ENCODE measurements around the gene GFRA4.

The GFRA4 gene

DNA sequence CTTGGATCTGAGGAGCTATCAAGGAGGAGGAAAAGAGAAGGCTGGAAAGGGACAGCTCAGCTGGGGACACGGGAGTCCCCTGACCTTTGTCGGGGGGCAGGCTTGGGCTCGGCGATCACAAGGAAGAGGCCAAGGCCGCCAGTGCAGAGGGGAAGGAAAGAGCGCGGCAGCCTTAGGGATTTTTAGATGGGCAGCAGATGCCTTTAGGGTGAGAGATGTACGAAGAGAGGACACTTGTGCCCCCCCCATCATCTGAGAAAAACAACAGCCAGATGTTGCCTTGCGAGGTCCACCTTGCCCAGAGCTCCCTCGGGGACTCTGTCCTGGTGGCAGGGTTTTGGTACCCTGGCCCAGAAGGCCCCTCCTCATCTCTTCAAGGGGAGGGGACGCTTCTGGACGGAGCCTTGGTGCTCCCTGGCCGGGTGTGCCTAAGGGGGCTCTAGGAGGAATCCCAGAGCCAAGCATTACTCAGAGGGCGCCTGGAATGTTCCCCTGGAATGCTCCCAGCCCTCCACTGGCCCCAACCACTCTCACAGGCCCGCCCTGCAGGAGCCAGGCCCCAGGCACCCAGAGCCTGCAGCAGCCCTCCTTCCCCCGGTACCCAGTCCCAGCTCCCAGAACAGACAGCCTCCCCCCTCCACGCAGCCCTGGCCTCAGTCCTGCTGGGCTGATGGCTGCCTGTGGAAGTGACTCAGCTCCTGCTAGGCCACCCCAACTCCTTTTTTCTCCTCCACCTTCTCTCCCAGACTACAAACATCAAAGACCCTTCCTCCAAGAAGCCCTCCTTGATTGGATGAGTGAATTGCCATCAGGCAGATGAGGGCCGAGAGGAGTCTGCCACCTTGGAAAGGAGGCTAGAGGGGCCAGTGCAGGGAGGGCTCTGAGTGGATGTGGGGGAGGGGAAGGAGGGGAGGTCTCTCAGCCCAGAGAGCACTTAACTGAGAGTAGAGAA is 16.8 kb upstream of the GFRA4 start:
- TF ChIP-seq, protein P1, sequence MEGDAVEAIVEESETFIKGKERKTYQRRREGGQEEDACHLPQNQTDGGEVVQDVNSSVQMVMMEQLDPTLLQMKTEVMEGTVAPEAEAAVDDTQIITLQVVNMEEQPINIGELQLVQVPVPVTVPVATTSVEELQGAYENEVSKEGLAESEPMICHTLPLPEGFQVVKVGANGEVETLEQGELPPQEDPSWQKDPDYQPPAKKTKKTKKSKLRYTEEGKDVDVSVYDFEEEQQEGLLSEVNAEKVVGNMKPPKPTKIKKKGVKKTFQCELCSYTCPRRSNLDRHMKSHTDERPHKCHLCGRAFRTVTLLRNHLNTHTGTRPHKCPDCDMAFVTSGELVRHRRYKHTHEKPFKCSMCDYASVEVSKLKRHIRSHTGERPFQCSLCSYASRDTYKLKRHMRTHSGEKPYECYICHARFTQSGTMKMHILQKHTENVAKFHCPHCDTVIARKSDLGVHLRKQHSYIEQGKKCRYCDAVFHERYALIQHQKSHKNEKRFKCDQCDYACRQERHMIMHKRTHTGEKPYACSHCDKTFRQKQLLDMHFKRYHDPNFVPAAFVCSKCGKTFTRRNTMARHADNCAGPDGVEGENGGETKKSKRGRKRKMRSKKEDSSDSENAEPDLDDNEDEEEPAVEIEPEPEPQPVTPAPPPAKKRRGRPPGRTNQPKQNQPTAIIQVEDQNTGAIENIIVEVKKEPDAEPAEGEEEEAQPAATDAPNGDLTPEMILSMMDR (IDR thresholded peaks at IDR 0.05; ENCODE audit: insufficient read depth, low read depth, low read length, missing control alignments) = no peak
- DNase-seq (ENCODE audit: low read depth) = no peak
- H3K4me3 ChIP-seq (ENCODE audit: low read depth, low read length) = no peak overlapping the region

GRCh38 chr20:3678856-3679720 is 15.9 kb upstream of the GFRA4 start:
- TF ChIP-seq, protein P1 (IDR thresholded peaks at IDR 0.05; ENCODE audit: insufficient read depth, low read depth, low read length, missing control alignments) = no peak
- no peak for DNase-seq (ENCODE audit: low read depth)
- H3K4me3 ChIP-seq (ENCODE audit: low read depth, low read length) = no peak overlapping the region

- TF ChIP-seq, protein P1 (IDR thresholded peaks at IDR 0.05; ENCODE audit: insufficient read depth, low read depth, low read length, missing control alignments) = no peak
- no peak for DNase-seq (ENCODE audit: low read depth)
- H3K4me3 ChIP-seq (ENCODE audit: low read depth, low read length) = no peak overlapping the region
Measured at GRCh38 chr20:3678198-3678597, 15.0 kb upstream of the GFRA4 start.

DNA sequence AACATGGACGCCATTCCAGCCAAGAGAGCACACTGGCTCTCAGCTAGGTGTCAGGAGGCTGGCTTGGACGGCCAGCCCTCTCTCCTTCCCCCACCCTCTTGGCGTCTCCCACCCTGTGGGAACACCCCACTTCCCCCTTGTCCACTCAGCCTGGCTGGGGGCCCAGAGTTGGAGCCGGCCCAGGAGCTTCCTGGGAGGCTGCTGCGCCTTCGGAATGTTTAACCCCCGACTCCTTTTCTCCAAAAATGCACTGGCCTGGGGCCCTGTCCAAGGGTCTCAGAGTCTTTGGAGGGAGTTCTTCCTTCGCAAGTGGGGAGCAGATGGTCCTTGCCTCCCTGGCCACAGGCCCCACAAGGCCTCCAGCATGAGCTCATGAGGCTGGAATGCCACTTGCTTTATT is 14.5 kb upstream of the GFRA4 start:
- TF ChIP-seq, protein P1 (IDR thresholded peaks at IDR 0.05; ENCODE audit: insufficient read depth, low read depth, low read length, missing control alignments) = no peak
- no peak overlapping the region for H3K4me3 ChIP-seq (ENCODE audit: low read depth, low read length)
- no peak for DNase-seq (ENCODE audit: low read depth)

GRCh38 chr20:3674995-3675900 is 12.0 kb upstream of the GFRA4 start:
- TF ChIP-seq, protein P1 (IDR thresholded peaks at IDR 0.05; ENCODE audit: insufficient read depth, low read depth, low read length, missing control alignments) = no peak
- no peak for DNase-seq (ENCODE audit: low read depth)
- no peak overlapping the region for H3K4me3 ChIP-seq (ENCODE audit: low read depth, low read length)

- H3K4me3 ChIP-seq (ENCODE audit: low read depth, low read length) = no peak overlapping the region
- no peak for DNase-seq (ENCODE audit: low read depth)
- TF ChIP-seq, protein P1 (IDR thresholded peaks at IDR 0.05; ENCODE audit: insufficient read depth, low read depth, low read length, missing control alignments) = no peak
Measured at GRCh38 chr20:3674447-3674846, 11.2 kb upstream of the GFRA4 start.

Data from GM12865 (cell line).